HEK293 (cell line): ENCODE results near the gene OSBP.

ENCODE experiments used
- KLF10 ChIP-seq: fragments of 450-650 bp; IDR thresholded peaks from 2 replicates; pipeline ENCODE4 v1.5.1; 2018; ENCODE audit warnings: missing biosample characterization, mild to moderate bottlenecking, missing genetic modification characterization
- KLF17 ChIP-seq: fragments of 450-650 bp; formaldehyde crosslinking; IDR thresholded peaks from 2 replicates; pipeline ENCODE4 v1.5.1; 2016; ENCODE audit warnings: missing biosample characterization, missing genetic modification characterization
- OSR2 ChIP-seq: fragments of 450-650 bp; formaldehyde crosslinking; IDR thresholded peaks from 2 replicates; pipeline ENCODE4 v1.5.1; 2016; ENCODE audit warnings: missing biosample characterization, missing genetic modification characterization
- PRDM10 ChIP-seq: fragments of 450-650 bp; formaldehyde crosslinking; IDR thresholded peaks from 2 replicates; pipeline ENCODE4 v1.5.1; 2016; ENCODE audit warnings: missing biosample characterization, missing genetic modification characterization
- PRDM4 ChIP-seq: fragments of 450-650 bp; formaldehyde crosslinking; IDR thresholded peaks from 2 replicates; pipeline ENCODE4 v1.5.1; 2017; ENCODE audit warnings: missing biosample characterization, missing genetic modification characterization
- RBAK ChIP-seq: fragments of 450-650 bp; formaldehyde crosslinking; IDR thresholded peaks from 2 replicates; pipeline ENCODE4 v1.5.1; 2016; ENCODE audit warnings: missing biosample characterization, missing genetic modification characterization
- SCRT2 ChIP-seq: fragments of 450-650 bp; formaldehyde crosslinking; IDR thresholded peaks from 2 replicates; pipeline ENCODE4 v1.5.1; 2016; ENCODE audit warnings: missing biosample characterization, missing genetic modification characterization
- SP7 ChIP-seq: fragments of 450-650 bp; formaldehyde crosslinking; IDR thresholded peaks from 2 replicates; pipeline ENCODE4 v1.5.1; 2016; ENCODE audit warnings: missing biosample characterization, missing genetic modification characterization
- ZBTB49 ChIP-seq: fragments of 450-650 bp; formaldehyde crosslinking; IDR thresholded peaks from 2 replicates; pipeline ENCODE4 v1.5.1; 2016; ENCODE audit warnings: missing biosample characterization, missing genetic modification characterization, low read depth
- ZFP41 ChIP-seq: fragments of 450-650 bp; formaldehyde crosslinking; IDR thresholded peaks from 2 replicates; pipeline ENCODE4 v1.5.1; 2016; ENCODE audit warnings: missing biosample characterization, missing genetic modification characterization, borderline replicate concordance
- ZNF112 ChIP-seq: fragments of 450-650 bp; formaldehyde crosslinking; IDR thresholded peaks from 2 replicates; pipeline ENCODE4 v1.5.0; 2017; ENCODE audit warnings: missing biosample characterization, missing genetic modification characterization
- ZNF174 ChIP-seq: fragments of 450-650 bp; formaldehyde crosslinking; IDR thresholded peaks from 2 replicates; pipeline ENCODE4 v1.5.0; 2017; ENCODE audit warnings: missing biosample characterization, mild to moderate bottlenecking, missing genetic modification characterization
- ZNF175 ChIP-seq: fragments of 450-650 bp; formaldehyde crosslinking; IDR thresholded peaks from 2 replicates; pipeline ENCODE4 v1.5.1; 2016; ENCODE audit warnings: missing biosample characterization, missing genetic modification characterization
- ZNF19 ChIP-seq: fragments of 450-650 bp; formaldehyde crosslinking; IDR thresholded peaks from 2 replicates; pipeline ENCODE4; 2016; ENCODE audit warnings: missing biosample characterization, missing genetic modification characterization, low read depth
- ZNF2 ChIP-seq: fragments of 450-650 bp; formaldehyde crosslinking; IDR thresholded peaks from 2 replicates; pipeline ENCODE4 v1.5.1; 2016; ENCODE audit warnings: missing biosample characterization, missing genetic modification characterization
- ZNF223 ChIP-seq: fragments of 450-650 bp; formaldehyde crosslinking; IDR thresholded peaks from 2 replicates; pipeline ENCODE4 v1.5.1; 2016; ENCODE audit warnings: missing biosample characterization, missing genetic modification characterization
- ZNF274 ChIP-seq, 2 experiments: fragments of 200-500 bp in 1 of 2; fragments of 450-650 bp in 1 of 2; sonication (Bioruptor generic) in 1 of 2; formaldehyde crosslinking in 1 of 2; IDR thresholded peaks; 2 replicates each; pipeline versions ENCODE4 v1.5.1 to v1.6.1; 2014 to 2016; ENCODE audit warnings: borderline replicate concordance in 1 of 2, inconsistent platforms in 1 of 2, low read length in 1 of 2, missing biosample characterization in 1 of 2, missing genetic modification characterization in 1 of 2
- ZNF350 ChIP-seq: fragments of 450-650 bp; formaldehyde crosslinking; IDR thresholded peaks from 2 replicates; pipeline ENCODE4 v1.5.0; 2017; ENCODE audit warnings: missing biosample characterization, mild to moderate bottlenecking, missing genetic modification characterization
- ZNF366 ChIP-seq: fragments of 450-650 bp; formaldehyde crosslinking; conservative IDR thresholded peaks from 2 replicates; pipeline ENCODE4 v1.5.1; 2016; ENCODE audit warnings: missing biosample characterization, missing genetic modification characterization
- ZNF391 ChIP-seq: fragments of 450-650 bp; formaldehyde crosslinking; IDR thresholded peaks from 2 replicates; pipeline ENCODE4 v1.5.1; 2016; ENCODE audit warnings: low read depth, missing biosample characterization, missing genetic modification characterization, borderline replicate concordance
- ZNF394 ChIP-seq: fragments of 450-650 bp; formaldehyde crosslinking; IDR thresholded peaks from 2 replicates; pipeline ENCODE4 v1.5.1; 2016; ENCODE audit warnings: missing biosample characterization, missing genetic modification characterization, mild to moderate bottlenecking, moderate library complexity, borderline replicate concordance
- ZNF501 ChIP-seq: fragments of 450-650 bp; formaldehyde crosslinking; IDR thresholded peaks from 2 replicates; pipeline ENCODE4 v1.5.1; 2016; ENCODE audit warnings: missing biosample characterization, missing genetic modification characterization
- ZNF510 ChIP-seq: fragments of 450-650 bp; formaldehyde crosslinking; IDR thresholded peaks from 2 replicates; pipeline ENCODE4 v1.5.1; 2018; ENCODE audit warnings: mild to moderate bottlenecking, missing genetic modification characterization, missing biosample characterization; ENCODE audit not compliant: insufficient replicate concordance
- ZNF660 ChIP-seq: fragments of 450-650 bp; IDR thresholded peaks from 2 replicates; pipeline ENCODE4 v1.5.1; 2018; ENCODE audit warnings: missing biosample characterization, mild to moderate bottlenecking, missing genetic modification characterization
- ZNF692 ChIP-seq: fragments of 450-650 bp; formaldehyde crosslinking; IDR thresholded peaks from 2 replicates; pipeline ENCODE4 v1.5.1; 2016; ENCODE audit warnings: missing biosample characterization, missing genetic modification characterization
- ZNF776 ChIP-seq: fragments of 450-650 bp; formaldehyde crosslinking; IDR thresholded peaks from 2 replicates; pipeline ENCODE4 v1.5.0; 2017; ENCODE audit warnings: missing biosample characterization, missing genetic modification characterization, borderline replicate concordance
- ZNF843 ChIP-seq: fragments of 450-650 bp; formaldehyde crosslinking; IDR thresholded peaks from 2 replicates; pipeline ENCODE4 v1.5.1; 2016; ENCODE audit warnings: missing biosample characterization, missing genetic modification characterization

OSBP gene

GRCh38 chr11:59556115-59556916, 59.3 kb downstream of the OSBP start (continued):
- TF ChIP-seq ZNF692 (tag by site-specific recombination) (0 out of 2 replicates have a peak, but pooled peaks have one; percentile 9), SP7 (tag by site-specific recombination) (peak; percentile 59), ZNF19 (tag by site-specific recombination) (no peak), ZNF174 (tag by site-specific recombination) (no peak), ZNF394 (0 out of 2 replicates have a peak, but pooled peaks have one; percentile 40), ZNF391 (no peak), PRDM4 (tag by site-specific recombination) (no peak), ZNF776 (no peak), ZNF175 (tag by site-specific recombination) (no peak), ZNF501 (peak; percentile 73; the same call in 1 of the 2 replicates), ZNF223 (no peak), ZNF2 (tag by site-specific recombination) (no peak), ZNF843 (tag by site-specific recombination) (no peak), OSR2 (tag by site-specific recombination) (no peak), ZBTB49 (tag by site-specific recombination) (no peak), PRDM10 (tag by site-specific recombination) (peak; percentile 9; the same call in 1 of the 2 replicates), ZNF274 (IDR thresholded peaks at IDR 0.05; ENCODE audit: low read length) (no peak), ZNF274 (tag by site-specific recombination; IDR thresholded peaks at IDR 0.05; ENCODE audit: borderline replicate concordance) (no peak), ZNF112 (tag by site-specific recombination) (no peak), ZNF350 (tag by site-specific recombination) (no peak), KLF17 (tag by site-specific recombination) (0 out of 2 replicates have a peak, but pooled peaks have one; percentile 45), ZNF366 (tag by site-specific recombination) (peak; percentile 86), ZFP41 (no peak), SCRT2 (tag by site-specific recombination) (no peak), ZNF660 (tag by site-specific recombination) (peak; percentile 93), KLF10 (tag by site-specific recombination) (peak; percentile 65), RBAK (tag by site-specific recombination) (no peak), ZNF510 (tag by site-specific recombination) (no peak)
